G401 (cell line): ENCODE results near the gene LAMB3. TPM values are rescaled to one million over a fixed set of nuclear protein-coding genes. Genes with fewer than 3 reads are reported as not detected.

Experiments used
- DNase-seq: peaks from one replicate; pipeline ENCODE4 v3.0.0-alpha.2; 2015; ENCODE audit warnings: low spot score
- in situ Hi-C: cut with HindIII; loops from 2 replicates; pipeline ENCODE4 v1.10.0; 2016; ENCODE audit warnings: low sequenced_read_pairs, mixed read lengths
- total RNA-seq: library from RNA; depleted of rRNA; stranded (reverse); fragments of >200 nt; shearing (Covaris generic); gene quantifications from 2 replicates; pipeline ENCODE4 v1.2.3, GENCODE V29; 2014

Gene LAMB3
- total RNA-seq, 1 experiment from 2014 or later = not detected

DNA sequence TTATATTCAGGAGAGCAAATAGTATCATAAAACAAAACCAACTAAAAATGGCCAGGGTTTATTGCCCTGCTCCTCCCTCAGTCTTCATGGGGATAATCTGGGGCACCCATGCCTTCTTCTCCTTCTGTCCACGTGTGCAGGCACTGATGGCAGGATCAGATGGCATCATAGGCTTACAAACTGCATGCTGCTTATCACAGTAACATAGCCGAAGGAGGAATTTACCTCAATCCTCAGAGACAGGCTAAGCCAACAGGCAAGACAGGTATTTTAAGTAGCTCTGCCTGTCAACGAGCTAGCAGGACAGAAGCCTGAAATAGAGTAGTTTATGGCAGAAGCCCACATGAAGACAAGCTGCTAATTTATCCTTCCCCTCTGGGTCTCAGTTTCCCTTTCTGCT is 9.4 kb downstream of the LAMB3 start:
- in situ Hi-C loops = no loop called here
- DNase-seq = peak; percentile 41

- in situ Hi-C loops = no loop called here
- peak; percentile 37 for DNase-seq
Observed at GRCh38 chr1:209641832-209642172, 10.4 kb downstream of the LAMB3 start.

- in situ Hi-C loops = no loop called here
- DNase-seq = no peak
Observed at GRCh38 chr1:209635850-209636249, 16.4 kb downstream of the LAMB3 start.

DNA sequence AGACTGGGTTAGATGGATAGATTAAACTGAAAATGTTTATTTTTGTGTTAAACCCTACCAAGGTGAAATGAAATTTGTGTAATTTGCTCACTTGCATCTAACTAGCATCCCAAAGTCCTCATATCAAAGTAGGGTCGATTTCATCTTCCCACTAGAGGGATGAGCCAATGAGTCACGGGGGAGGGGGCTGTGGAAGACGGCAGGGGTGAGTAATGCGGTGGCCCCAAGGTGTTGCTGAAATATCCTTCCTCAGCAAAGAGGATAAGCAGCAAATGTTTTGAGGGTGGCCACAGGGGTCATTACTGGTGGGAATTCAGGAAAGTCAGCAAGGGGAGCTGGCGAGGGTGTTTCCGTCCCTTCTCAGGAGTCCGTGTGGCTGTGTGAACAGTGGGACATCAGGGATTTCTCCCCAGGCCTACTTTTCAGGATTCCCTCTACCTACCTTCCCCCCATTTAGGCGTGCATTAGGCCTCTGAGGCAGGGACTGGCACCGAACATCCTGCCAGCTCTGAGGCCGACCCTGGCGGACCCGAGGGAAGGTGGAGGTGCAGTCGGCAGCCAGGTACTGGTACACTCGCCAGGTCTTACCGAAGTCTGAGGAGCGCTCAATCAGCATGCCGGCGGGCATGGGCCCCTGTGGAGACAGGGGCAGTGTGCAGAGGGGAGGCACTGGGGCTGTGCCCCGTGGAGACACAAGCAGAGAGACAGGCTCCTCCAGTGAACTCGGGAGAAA is 18.1 kb downstream of the LAMB3 start:
- in situ Hi-C loops = no loop called here
- no peak for DNase-seq

- in situ Hi-C loops = no loop called here
- DNase-seq = no peak
Observed at GRCh38 chr1:209633335-209633997, 18.8 kb downstream of the LAMB3 start.

GRCh38 chr1:209630383-209631225 is 21.6 kb downstream of the LAMB3 start:
- DNase-seq = no peak
- in situ Hi-C loops = no loop called here

- DNase-seq = no peak
- in situ Hi-C loops = no loop called here
Observed at GRCh38 chr1:209629621-209630382, 22.4 kb downstream of the LAMB3 start.

DNA sequence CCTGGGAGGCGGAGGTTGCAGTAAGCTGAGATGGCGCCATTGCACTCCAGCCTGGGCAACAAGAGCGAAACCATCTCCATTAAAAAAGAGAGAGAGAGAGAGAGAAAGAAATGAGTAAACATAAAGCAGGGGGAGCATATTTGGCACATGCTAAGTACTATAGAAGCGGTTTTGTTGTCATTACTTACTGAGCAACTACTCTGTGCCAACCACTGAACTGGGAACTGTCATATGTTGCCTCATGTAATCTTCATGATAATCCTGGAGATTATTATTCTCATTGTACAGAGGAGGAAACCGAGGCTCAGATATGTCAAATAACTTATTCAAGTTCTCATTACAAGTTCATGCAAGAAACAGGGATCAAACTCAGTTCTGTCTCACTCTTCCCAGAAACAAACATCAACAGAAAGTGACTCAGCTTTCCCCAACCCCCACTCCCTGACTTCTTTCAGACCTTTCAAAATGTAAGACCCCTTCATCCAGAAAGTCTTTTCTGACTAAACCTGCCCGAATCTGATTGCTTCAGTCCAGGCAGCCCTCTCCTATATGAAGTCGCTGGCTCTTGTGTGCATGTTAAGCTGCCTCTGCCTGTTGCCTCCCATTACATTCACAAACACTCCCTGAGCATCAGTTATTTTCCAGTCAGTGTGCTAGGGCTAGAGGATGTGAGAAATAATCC is 23.5 kb downstream of the LAMB3 start:
- no peak for DNase-seq
- in situ Hi-C loops = no loop called here

DNA sequence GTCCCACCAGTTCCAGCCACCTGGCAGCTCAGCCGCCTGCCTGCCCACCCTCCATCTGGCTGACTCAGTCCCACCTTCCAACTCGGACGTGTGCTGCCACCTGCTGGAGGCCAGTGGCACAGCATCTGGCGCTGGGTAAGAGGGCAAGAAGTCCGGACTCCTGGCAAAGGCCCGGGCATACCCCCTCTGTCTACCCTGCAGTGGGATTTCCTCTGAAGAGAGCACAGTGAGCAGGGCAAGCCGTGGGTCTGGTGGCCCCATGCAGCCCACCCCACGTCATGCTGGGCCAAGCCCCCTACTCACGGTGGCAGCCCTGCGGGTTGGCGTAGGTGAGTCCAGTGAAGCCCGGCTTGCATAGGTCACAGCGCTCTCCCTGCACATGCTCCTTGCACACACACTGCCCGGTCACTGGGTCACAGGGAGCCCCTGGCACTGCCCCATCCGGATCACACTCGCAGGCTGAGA is 24.5 kb downstream of the LAMB3 start:
- in situ Hi-C loops = no loop called here

DNA sequence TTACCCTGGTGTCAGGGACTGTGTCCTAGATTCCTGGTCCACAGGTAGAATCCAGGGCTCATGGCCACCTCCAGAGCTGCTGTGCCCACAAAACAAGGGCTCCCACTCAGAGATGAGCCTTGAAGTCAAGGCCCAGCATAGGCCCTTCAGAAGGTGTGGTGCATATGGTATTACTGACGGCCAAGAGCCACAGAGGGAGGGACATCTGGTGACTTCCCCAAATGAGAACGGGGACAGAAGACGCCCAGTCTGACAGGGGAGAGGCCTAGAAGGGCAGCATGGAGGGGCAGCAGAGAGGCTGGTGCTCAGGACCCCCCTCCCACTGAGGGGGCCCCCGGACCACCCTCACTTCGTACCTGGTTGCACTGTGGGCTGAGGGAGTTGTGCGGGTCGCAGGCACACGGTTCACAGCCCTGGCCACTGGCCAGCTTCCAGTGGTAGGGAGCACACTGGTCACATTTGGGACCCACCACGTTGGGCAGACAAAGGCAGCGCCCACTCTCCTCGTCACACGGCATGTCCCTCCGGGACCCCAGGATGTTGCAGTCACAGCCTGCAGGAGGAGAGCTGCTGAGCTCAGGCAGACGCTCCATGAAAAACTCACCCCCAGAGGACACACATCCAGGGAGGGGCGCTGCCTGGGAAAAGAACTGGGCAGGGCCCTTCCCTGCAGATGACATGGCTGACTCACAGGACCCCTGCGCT is 25.0 kb downstream of the LAMB3 start:
- in situ Hi-C loops = no loop called here
- DNase-seq = peak; percentile 58

More for the DNA sequence above, 24.5 kb downstream of the LAMB3 start:
- peak; percentile 75 for DNase-seq

GRCh38 chr1:209626346-209627026 is 25.7 kb downstream of the LAMB3 start:
- in situ Hi-C loops = no loop called here

GRCh38 chr1:209625791-209626285 is 26.4 kb downstream of the LAMB3 start:
- no peak for DNase-seq
- in situ Hi-C loops = no loop called here

More at GRCh38 chr1:209626346-209627026, 25.7 kb downstream of the LAMB3 start:
- DNase-seq = no peak

- in situ Hi-C loops = no loop called here
- DNase-seq = no peak
Observed at GRCh38 chr1:209624558-209625549, 27.4 kb downstream of the LAMB3 start.

GRCh38 chr1:209622841-209623829 is 29.1 kb downstream of the LAMB3 start:
- in situ Hi-C loops = no loop called here
- peak; percentile 60 for DNase-seq
